Liver (tissue), 9 donors: Measurements from ENCODE around the gene SEMA3C. TPM values are rescaled to one million over a fixed set of nuclear protein-coding genes. Genes with fewer than 3 reads are reported as not detected.

Experiments
- DNase-seq: peaks from one replicate; pipeline ENCODE4 v3.0.0-alpha.2; 2017; ENCODE audit warnings: low spot score
- H3K27ac ChIP-seq, 2 donors: one replicate each; pipeline ENCODE4 v1.7.0; 2013; ENCODE audit warnings: inconsistent platforms in 2 of 2, low read length in 2 of 2, control low read depth in 1 of 2, low read depth in 1 of 2, mild to moderate bottlenecking in 1 of 2
- H3K27me3 ChIP-seq, 4 donors: one replicate each; pipeline versions ENCODE4 v1.6.1 to v1.7.0; 2013; ENCODE audit warnings: low read length in 3 of 4, inconsistent platforms in 1 of 4, mild to moderate bottlenecking in 1 of 4, moderate library complexity in 1 of 4; ENCODE audit not compliant: control insufficient read depth in 4 of 4, insufficient read depth in 4 of 4
- H3K36me3 ChIP-seq, 4 donors: one replicate each; pipeline versions ENCODE4 v1.6.1 to v1.7.0; 2013; ENCODE audit warnings: low read length in 3 of 4, mild to moderate bottlenecking in 3 of 4, low read depth in 1 of 4, moderate library complexity in 1 of 4; ENCODE audit not compliant: control insufficient read depth in 4 of 4, insufficient read depth in 3 of 4
- H3K4me1 ChIP-seq, 4 donors: one replicate each; pipeline versions ENCODE4 v1.6.1 to v1.7.0; 2013; ENCODE audit warnings: low read length in 3 of 4, mild to moderate bottlenecking in 3 of 4, moderate library complexity in 1 of 4; ENCODE audit not compliant: control insufficient read depth in 4 of 4, insufficient read depth in 4 of 4
- H3K4me3 ChIP-seq, 3 donors: one replicate each; pipeline versions ENCODE4 v1.6.1 to v1.7.0; 2013; ENCODE audit warnings: low read length in 3 of 3, control low read depth in 1 of 3, low read depth in 1 of 3, mild to moderate bottlenecking in 1 of 3
- H3K9ac ChIP-seq, 2 donors: one replicate each; pipeline ENCODE4 v1.7.0; 2013; ENCODE audit warnings: low read length in 2 of 2, mild to moderate bottlenecking in 2 of 2, moderate library complexity in 2 of 2, control low read depth in 1 of 2, low read depth in 1 of 2
- H3K9me3 ChIP-seq, 4 donors: one replicate each; pipeline versions ENCODE4 v1.6.1 to v1.7.0; 2013; ENCODE audit warnings: low read length in 3 of 4; ENCODE audit not compliant: control insufficient read depth in 4 of 4
- EGR1 ChIP-seq, 2 donors: IDR thresholded peaks; 2 replicates each; pipeline ENCODE4 v1.6.1; 2016 to 2018; ENCODE audit warnings: antibody characterized with exemption in 2 of 2, low read depth in 2 of 2
- FOXA1 ChIP-seq: IDR thresholded peaks from 2 replicates; pipeline ENCODE4 v1.6.1; 2016; ENCODE audit warnings: antibody characterized with exemption
- GABPA ChIP-seq, 2 donors: IDR thresholded peaks in 1 of 2; conservative IDR thresholded peaks in 1 of 2; 2 replicates each; pipeline ENCODE4 v1.6.1; 2016; ENCODE audit warnings: antibody characterized with exemption in 2 of 2, mild to moderate bottlenecking in 1 of 2, moderate library complexity in 1 of 2
- HNF4A ChIP-seq, 2 donors: conservative IDR thresholded peaks; 2 replicates each; pipeline ENCODE4 v1.6.1; 2016; ENCODE audit warnings: antibody characterized with exemption in 2 of 2, mild to moderate bottlenecking in 2 of 2
- HNF4G ChIP-seq: IDR thresholded peaks from 2 replicates; pipeline ENCODE4 v1.6.1; 2016; ENCODE audit warnings: antibody characterized with exemption
- JUND ChIP-seq, 2 donors: IDR thresholded peaks; 2 replicates each; pipeline ENCODE4 v1.6.1; 2016; ENCODE audit warnings: antibody characterized with exemption in 2 of 2
- NR2F2 ChIP-seq: IDR thresholded peaks from 2 replicates; pipeline ENCODE4 v1.6.1; 2016; ENCODE audit warnings: antibody characterized with exemption
- RXRA ChIP-seq, 2 donors: IDR thresholded peaks; 2 replicates each; pipeline ENCODE4 v1.6.1; 2017 to 2018; ENCODE audit warnings: antibody characterized with exemption in 2 of 2, mild to moderate bottlenecking in 1 of 2
- TAF1 ChIP-seq: conservative IDR thresholded peaks from 2 replicates; pipeline ENCODE4 v1.6.1; 2016; ENCODE audit warnings: antibody characterized with exemption, mild to moderate bottlenecking
- YY1 ChIP-seq: IDR thresholded peaks from 2 replicates; pipeline ENCODE4 v1.6.1; 2016; ENCODE audit warnings: antibody characterized with exemption, mild to moderate bottlenecking
- WGBS: extraction: QIAGEN DNeasy Blood & Tissue Kit; methylation state at CpG from one replicate; pipeline ENCODE4 v1.1.7; 2013; 5-methylcytosine and 5-hydroxymethylcytosine counted together
- polyA plus RNA-seq, 2 donors: library from polyadenylated mRNA; stranded (reverse) in 1 of 2; unstranded in 1 of 2; fragments of 200-250 nt in 1 of 2; fragments of >200 nt in 1 of 2; fragmentation: Nextera tagmentation in 1 of 2; extraction: Ambion mirVana in 1 of 2; gene quantifications; one replicate each; pipeline versions ENCODE4 v1.2.1 to v1.2.3, GENCODE V29; 2013 to 2015
- total RNA-seq, 2 donors: library from RNA; depleted of rRNA; stranded (reverse); fragments of >200 nt; gene quantifications; one replicate each; pipeline ENCODE4 v1.2.3, GENCODE V29; 2014
- TF ChIP-seq, protein P1 (sequence below): IDR thresholded peaks from 2 replicates; pipeline ENCODE4 v1.6.1; 2016; ENCODE audit warnings: antibody characterized with exemption
- TF ChIP-seq, protein P2 (sequence below): fragments of 150-350 bp; IDR thresholded peaks from 2 replicates; pipeline ENCODE4 v1.5.1; 2017; ENCODE audit warnings: improper control_type of control experiment, low read depth, low read length; ENCODE audit not compliant: missing input control
- TF ChIP-seq, protein P3 (sequence below): IDR thresholded peaks from 2 replicates; pipeline ENCODE4 v1.6.1; 2016; ENCODE audit warnings: antibody characterized with exemption
- TF ChIP-seq, protein P4 (sequence below): IDR thresholded peaks from 2 replicates; pipeline ENCODE4 v1.6.1; 2016; ENCODE audit warnings: antibody characterized with exemption
- TF ChIP-seq, protein P5 (sequence below): IDR thresholded peaks from 2 replicates; pipeline ENCODE4 v1.6.1; 2016; ENCODE audit warnings: antibody characterized with exemption, mild to moderate bottlenecking
- donor health status: healthy.
- donor health status: healthy.
- donor health status: healthy.
- donor health status: healthy.
- donor health status: healthy.

SEMA3C gene
- total and polyA plus RNA-seq, 4 donors: 0.20 to 1.8 (median 0.64) TPM

DNA sequence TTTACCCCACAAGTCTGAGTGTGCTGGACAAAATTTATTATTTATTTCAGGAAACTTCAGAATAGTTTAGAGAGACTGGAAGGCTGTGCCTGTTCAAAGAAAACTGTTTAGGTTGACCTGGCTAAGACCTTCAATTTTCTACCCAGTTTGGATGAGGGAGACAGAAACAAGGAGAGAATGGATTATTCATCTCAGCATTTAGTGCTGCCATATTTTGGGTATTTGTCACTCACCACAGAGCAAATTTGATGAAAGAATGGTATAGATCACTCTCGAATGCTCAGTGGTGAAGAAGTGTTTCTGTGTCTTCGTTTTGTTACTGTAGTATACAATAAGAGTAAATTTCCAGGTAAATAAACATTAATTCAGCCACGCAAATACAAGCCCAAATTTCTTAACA is 71.8 kb downstream of the SEMA3C start:
- no peak for DNase-seq
- no peak overlapping the region for H3K27ac ChIP-seq
- H3K4me1 ChIP-seq: no peaks in the 10 kb centered on the region
- 75% methylated on average over 3 of the region's 3 CpGs for WGBS
- peaks cover 0 to 3% (median 0%) of the 10 kb centered on the region in 4 donors for H3K27me3 ChIP-seq
- H3K36me3 ChIP-seq: no peaks in the 10 kb centered on the region
- H3K9ac ChIP-seq: no peak overlapping the region
- TF ChIP-seq, protein P1, sequence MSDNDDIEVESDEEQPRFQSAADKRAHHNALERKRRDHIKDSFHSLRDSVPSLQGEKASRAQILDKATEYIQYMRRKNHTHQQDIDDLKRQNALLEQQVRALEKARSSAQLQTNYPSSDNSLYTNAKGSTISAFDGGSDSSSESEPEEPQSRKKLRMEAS: no peak
- no peak for TF ChIP-seq GABPA (IDR thresholded peaks at IDR 0.05 in 1 of 2, conservative IDR thresholded peaks at IDR 0.05 in 1 of 2)
- no peak overlapping the region for H3K4me3 ChIP-seq
- no peaks in the 10 kb centered on the region for H3K9me3 ChIP-seq

DNA sequence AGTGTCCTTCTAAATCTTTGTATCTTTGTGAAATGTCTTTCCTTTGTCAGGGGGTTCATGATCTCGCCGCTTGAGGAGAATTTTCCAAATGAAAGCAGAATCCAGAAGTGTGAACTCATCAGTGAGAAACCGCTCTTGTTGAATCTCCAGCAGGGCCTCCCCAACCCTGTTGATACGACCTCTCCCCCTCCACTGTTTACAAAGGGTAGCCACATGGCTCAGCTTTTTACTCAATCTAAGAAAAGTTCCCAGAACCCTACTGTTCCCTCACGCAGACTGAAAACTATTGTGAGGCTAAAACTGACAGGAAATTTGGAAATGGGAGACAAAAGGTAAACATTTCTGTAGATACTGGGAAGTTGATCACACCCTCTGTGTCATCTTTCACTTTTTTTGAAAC is 73.9 kb downstream of the SEMA3C start:
- Histone ChIP-seq H3K27me3 (no peaks in the 10 kb centered on the region), H3K4me1 (no peaks in the 10 kb centered on the region), H3K4me3 (no peak overlapping the region), H3K36me3 (no peaks in the 10 kb centered on the region), H3K9ac (no peak overlapping the region), H3K9me3 (no peaks in the 10 kb centered on the region), H3K27ac (no peak overlapping the region)
- TF ChIP-seq HNF4A (conservative IDR thresholded peaks at IDR 0.05) (no peak), TAF1 (no peak), FOXA1 (no peak), JUND (IDR thresholded peaks at IDR 0.05) (no peak)
- TF ChIP-seq, protein P2, sequence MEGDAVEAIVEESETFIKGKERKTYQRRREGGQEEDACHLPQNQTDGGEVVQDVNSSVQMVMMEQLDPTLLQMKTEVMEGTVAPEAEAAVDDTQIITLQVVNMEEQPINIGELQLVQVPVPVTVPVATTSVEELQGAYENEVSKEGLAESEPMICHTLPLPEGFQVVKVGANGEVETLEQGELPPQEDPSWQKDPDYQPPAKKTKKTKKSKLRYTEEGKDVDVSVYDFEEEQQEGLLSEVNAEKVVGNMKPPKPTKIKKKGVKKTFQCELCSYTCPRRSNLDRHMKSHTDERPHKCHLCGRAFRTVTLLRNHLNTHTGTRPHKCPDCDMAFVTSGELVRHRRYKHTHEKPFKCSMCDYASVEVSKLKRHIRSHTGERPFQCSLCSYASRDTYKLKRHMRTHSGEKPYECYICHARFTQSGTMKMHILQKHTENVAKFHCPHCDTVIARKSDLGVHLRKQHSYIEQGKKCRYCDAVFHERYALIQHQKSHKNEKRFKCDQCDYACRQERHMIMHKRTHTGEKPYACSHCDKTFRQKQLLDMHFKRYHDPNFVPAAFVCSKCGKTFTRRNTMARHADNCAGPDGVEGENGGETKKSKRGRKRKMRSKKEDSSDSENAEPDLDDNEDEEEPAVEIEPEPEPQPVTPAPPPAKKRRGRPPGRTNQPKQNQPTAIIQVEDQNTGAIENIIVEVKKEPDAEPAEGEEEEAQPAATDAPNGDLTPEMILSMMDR: no peak
- TF ChIP-seq, protein P1: no peak
- WGBS: 62% methylated on average over 5 of the region's 5 CpGs
- no peak for DNase-seq

DNA sequence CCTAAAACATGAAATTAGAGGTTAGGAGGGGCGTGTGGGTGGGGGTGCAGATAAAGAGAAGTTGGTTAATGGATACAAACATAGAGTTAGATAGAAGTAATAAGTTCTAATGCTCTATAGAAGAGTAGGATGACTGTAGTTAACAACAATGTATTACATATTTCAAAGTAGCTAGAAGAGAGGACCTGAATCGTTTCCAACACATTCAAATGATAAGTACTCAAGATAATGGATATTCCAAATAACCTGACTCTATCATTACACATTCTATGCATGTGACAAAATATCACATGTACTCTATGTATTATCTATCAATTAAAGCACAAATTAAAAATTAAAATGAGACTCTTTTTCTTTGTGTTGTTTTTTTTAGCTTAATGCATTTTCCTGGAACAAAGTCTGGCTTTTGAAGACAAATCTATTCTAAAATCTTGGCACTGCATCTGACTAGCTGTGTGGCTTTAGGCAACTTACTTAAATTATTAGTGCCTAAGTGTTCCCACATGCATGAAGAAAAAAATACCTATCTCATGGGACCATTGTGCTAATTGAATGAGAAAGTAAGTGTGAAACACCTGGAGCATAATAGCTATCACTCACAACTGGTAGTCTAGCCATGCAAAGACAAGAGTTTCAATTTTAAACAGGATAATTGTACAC is 75.7 kb downstream of the SEMA3C start:
- no peak for DNase-seq
- Histone ChIP-seq H3K27me3 (no peaks in the 10 kb centered on the region), H3K9ac (no peak overlapping the region), H3K9me3 (no peaks in the 10 kb centered on the region), H3K27ac (no peak overlapping the region), H3K36me3 (no peaks in the 10 kb centered on the region), H3K4me1 (no peaks in the 10 kb centered on the region), H3K4me3 (no peak overlapping the region)
- 68% methylated on average over 2 of the region's 2 CpGs for WGBS
- TF ChIP-seq, protein P3, sequence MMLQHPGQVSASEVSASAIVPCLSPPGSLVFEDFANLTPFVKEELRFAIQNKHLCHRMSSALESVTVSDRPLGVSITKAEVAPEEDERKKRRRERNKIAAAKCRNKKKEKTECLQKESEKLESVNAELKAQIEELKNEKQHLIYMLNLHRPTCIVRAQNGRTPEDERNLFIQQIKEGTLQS: no peak
- TF ChIP-seq, protein P4, sequence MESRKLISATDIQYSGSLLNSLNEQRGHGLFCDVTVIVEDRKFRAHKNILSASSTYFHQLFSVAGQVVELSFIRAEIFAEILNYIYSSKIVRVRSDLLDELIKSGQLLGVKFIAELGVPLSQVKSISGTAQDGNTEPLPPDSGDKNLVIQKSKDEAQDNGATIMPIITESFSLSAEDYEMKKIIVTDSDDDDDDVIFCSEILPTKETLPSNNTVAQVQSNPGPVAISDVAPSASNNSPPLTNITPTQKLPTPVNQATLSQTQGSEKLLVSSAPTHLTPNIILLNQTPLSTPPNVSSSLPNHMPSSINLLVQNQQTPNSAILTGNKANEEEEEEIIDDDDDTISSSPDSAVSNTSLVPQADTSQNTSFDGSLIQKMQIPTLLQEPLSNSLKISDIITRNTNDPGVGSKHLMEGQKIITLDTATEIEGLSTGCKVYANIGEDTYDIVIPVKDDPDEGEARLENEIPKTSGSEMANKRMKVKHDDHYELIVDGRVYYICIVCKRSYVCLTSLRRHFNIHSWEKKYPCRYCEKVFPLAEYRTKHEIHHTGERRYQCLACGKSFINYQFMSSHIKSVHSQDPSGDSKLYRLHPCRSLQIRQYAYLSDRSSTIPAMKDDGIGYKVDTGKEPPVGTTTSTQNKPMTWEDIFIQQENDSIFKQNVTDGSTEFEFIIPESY: no peak
- TF ChIP-seq HNF4A (conservative IDR thresholded peaks at IDR 0.05) (no peak), JUND (IDR thresholded peaks at IDR 0.05) (no peak), RXRA (IDR thresholded peaks at IDR 0.05) (no peak), FOXA1 (no peak), EGR1 (IDR thresholded peaks at IDR 0.05; ENCODE audit: low read depth in 2 of 2) (no peak), HNF4G (no peak), YY1 (no peak), NR2F2 (no peak), GABPA (IDR thresholded peaks at IDR 0.05 in 1 of 2, conservative IDR thresholded peaks at IDR 0.05 in 1 of 2) (no peak), TAF1 (no peak)
- TF ChIP-seq, protein P2: no peak
- TF ChIP-seq, protein P5, sequence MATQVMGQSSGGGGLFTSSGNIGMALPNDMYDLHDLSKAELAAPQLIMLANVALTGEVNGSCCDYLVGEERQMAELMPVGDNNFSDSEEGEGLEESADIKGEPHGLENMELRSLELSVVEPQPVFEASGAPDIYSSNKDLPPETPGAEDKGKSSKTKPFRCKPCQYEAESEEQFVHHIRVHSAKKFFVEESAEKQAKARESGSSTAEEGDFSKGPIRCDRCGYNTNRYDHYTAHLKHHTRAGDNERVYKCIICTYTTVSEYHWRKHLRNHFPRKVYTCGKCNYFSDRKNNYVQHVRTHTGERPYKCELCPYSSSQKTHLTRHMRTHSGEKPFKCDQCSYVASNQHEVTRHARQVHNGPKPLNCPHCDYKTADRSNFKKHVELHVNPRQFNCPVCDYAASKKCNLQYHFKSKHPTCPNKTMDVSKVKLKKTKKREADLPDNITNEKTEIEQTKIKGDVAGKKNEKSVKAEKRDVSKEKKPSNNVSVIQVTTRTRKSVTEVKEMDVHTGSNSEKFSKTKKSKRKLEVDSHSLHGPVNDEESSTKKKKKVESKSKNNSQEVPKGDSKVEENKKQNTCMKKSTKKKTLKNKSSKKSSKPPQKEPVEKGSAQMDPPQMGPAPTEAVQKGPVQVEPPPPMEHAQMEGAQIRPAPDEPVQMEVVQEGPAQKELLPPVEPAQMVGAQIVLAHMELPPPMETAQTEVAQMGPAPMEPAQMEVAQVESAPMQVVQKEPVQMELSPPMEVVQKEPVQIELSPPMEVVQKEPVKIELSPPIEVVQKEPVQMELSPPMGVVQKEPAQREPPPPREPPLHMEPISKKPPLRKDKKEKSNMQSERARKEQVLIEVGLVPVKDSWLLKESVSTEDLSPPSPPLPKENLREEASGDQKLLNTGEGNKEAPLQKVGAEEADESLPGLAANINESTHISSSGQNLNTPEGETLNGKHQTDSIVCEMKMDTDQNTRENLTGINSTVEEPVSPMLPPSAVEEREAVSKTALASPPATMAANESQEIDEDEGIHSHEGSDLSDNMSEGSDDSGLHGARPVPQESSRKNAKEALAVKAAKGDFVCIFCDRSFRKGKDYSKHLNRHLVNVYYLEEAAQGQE: no peak
- TF ChIP-seq, protein P1: no peak
